Choroid plexus epithelial cell (primary cell): ENCODE results near the gene SOCS1.

Experiments
- DNase-seq: peaks from one replicate; pipeline ENCODE4 v3.0.0-alpha.2; 2010; ENCODE audit warnings: low read depth
- H3K4me3 ChIP-seq: 2 replicates; pipeline ENCODE4 v1.5.1; 2011; ENCODE audit warnings: low read depth, mild to moderate bottlenecking, control low read depth, low read length, moderate library complexity
- TF ChIP-seq, protein P1 (sequence below): conservative IDR thresholded peaks from 2 replicates; pipeline ENCODE4 v1.5.1; 2011; ENCODE audit warnings: low read depth, mild to moderate bottlenecking, control low read depth, inconsistent platforms, low read length, moderate library complexity

Gene SOCS1

DNA sequence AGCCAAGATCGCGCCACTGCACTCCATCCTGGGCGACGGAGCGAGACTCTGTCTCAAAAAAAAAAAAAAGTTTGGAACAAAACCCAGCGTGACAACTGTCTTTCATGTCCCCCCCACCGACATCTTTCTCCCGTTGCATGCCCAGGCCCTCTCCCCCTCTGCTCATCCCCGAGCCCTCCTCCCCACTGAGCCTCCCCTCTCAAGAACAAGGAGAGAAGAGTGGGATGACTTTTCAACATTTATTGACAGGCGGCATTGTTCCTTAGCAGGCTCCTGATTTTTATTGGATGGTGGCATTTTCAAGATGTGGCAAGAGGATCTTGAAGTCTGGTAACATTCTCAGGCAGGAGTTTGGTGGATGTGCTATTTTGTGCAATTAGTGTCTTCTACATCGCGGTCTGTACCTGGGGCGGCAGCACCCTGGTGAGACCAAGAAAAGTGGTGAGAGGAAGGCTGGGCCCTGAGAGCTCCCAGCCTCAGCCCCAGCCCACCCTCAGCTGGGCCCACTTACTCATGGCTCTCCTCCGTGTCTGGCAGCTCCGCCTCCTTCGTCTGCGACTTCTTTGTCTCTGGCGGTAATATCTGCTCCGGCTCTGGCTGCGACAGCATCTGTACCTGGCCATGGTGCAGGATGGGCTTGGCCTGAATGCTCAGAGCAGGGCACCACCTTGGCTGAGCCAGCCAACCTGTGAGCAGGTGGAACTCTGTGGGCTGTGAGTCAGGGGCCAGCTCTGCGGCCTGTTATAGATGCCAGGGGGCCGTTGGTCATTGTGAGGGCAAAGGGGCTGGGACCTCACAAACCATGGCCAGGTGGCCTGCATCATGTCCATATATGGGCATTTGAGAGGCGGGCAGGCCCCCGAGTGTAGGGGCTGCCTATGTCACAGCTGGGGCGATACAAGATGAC lies 24.9 kb upstream of the SOCS1 start, which contains the start of gene PRM1:
Gene PRM1, minus strand, starts transcription at position 715 of the 907 bp plus-strand sequence. Its CDS starts 92 bp downstream, at position 623.
- TF ChIP-seq, protein P1, sequence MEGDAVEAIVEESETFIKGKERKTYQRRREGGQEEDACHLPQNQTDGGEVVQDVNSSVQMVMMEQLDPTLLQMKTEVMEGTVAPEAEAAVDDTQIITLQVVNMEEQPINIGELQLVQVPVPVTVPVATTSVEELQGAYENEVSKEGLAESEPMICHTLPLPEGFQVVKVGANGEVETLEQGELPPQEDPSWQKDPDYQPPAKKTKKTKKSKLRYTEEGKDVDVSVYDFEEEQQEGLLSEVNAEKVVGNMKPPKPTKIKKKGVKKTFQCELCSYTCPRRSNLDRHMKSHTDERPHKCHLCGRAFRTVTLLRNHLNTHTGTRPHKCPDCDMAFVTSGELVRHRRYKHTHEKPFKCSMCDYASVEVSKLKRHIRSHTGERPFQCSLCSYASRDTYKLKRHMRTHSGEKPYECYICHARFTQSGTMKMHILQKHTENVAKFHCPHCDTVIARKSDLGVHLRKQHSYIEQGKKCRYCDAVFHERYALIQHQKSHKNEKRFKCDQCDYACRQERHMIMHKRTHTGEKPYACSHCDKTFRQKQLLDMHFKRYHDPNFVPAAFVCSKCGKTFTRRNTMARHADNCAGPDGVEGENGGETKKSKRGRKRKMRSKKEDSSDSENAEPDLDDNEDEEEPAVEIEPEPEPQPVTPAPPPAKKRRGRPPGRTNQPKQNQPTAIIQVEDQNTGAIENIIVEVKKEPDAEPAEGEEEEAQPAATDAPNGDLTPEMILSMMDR = no peak
- DNase-seq = no peak
- no peak within 1 kb of the TSS for H3K4me3 ChIP-seq

DNA sequence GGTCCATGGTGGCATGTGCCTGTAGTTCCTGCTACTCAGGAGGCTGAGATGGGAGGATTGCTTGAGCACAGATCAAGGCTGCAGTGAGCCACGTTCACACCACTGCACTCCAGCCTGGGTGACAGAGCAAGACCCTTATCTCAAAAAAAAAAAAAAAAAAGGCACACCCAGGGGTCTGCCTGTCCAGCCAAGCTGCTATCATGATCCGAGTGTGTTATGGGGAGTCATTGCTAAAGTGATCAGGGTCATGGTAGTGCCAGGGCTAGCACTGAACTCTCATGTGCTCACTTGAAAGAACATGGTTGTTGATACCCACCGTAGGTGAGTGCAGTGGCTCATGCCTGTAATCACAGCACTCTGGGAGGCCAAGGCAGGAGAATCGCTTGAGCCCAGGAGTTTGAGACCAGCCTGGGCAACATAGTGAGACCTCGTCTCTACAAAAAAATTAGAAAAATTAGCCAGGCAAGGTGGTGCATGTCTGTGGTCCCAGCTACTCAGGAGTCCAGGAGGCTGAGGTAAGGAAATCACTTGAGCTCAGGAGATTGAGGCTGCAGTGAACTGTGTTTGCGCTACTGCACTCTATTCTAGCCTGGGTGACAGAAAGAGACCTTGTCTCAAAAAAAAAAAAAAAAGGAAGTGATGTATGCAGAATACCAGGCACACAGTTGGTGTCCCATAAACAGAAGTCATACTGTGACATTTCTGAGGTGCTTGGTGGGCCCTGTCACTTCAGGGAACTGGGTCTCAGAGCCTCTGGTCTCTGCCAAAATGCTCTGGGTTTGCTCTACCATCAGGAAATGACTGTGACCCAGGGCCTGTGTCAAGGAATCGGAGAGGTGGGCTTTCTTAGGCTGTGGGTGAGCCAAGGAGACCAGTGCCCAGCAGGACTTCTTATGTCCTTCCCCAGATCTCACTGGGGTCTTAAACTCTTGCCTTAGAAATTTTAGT lies 23.0 kb upstream of the SOCS1 start:
- H3K4me3 ChIP-seq = no peak overlapping the region
- no peak for DNase-seq
- TF ChIP-seq, protein P1 = no peak

DNA sequence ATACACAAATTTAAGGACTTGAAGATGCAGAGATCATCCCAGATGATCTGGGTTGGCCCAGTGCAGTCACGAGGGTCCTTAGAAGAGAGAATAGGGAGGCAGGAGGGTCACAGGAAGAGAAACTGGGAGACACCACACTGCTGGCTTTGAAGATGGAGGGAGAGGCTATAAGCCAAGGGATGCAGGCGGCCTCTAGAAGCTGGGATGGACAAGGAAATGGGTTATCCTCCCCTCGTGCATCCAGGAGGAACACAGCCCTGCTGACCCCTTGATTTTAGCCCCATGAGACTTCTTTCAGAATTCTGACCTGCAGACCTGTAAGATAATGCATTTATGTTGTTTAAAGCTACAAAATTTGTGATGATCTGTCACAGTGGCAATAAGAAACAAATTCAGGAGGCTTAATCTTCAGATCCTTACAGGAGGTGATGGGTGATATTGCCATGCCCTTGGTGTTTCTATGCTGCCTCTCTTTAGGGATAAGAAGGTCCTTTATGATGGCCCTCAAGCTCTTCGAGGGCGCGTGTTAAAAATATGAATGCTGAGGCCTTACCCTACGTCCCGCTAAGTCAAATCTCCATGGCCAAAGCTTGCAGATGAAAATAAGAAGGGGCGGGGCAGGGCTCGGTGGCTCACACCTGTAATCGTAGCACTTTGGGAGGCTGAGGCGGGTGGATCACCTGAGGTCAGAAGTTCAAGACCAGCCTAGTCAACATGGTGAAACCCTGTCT lies 21.8 kb upstream of the SOCS1 start:
- no peak for DNase-seq

GRCh38 chr16:11276896-11277593 lies 21.0 kb upstream of the SOCS1 start:
- TF ChIP-seq, protein P1 = no peak
- no peak for DNase-seq
- H3K4me3 ChIP-seq = no peak overlapping the region

More for the DNA sequence above, 21.8 kb upstream of the SOCS1 start:
- H3K4me3 ChIP-seq = no peak overlapping the region
- TF ChIP-seq, protein P1 = no peak

- TF ChIP-seq, protein P1 = no peak
- DNase-seq = no peak
- H3K4me3 ChIP-seq = no peak within 1 kb of the TSS
Observed at GRCh38 chr16:11276143-11276895, 20.3 kb upstream of the SOCS1 start, which contains the start of gene PRM2. TSS of gene PRM2 (minus strand) at chr16:11276480. CDS start at chr16:11276370, 110 bp downstream.
